Activated B cell treated with CpG ODN at 0.5 μM for 24 hours (primary cell): ENCODE results near the gene CD63. TPM values are rescaled to one million over a fixed set of nuclear protein-coding genes. Genes with fewer than 3 reads are reported as not detected.

Source experiments
- ATAC-seq: fragments of 200-7000 bp; cut with Tn5 transposase; one replicate; pipeline ENCODE4 v1.10.0; 2021; ENCODE audit warnings: low read depth, mild to moderate bottlenecking, moderate library complexity
- CTCF ChIA-PET: fragments of 350-600 bp; sonication (Branson Sonifier 250); formaldehyde crosslinking; loops from one replicate; lab custom pipeline; 2021; ENCODE audit warnings: antibody characterized with exemption; lab: Charles Lee
- POLR2A ChIA-PET: fragments of 350-600 bp; sonication (Branson Sonifier 250); formaldehyde crosslinking; loops from one replicate; lab custom pipeline; 2021; ENCODE audit warnings: antibody characterized with exemption; lab: Charles Lee
- DNase-seq: peaks from one replicate; pipeline ENCODE4 v3.0.0; 2022
- H3K27ac Mint-ChIP-seq: one replicate; pipeline ENCODE4 v1.8.0; 2020; ENCODE audit warnings: mixed read lengths
- H3K27me3 Mint-ChIP-seq: one replicate; pipeline ENCODE4 v1.8.0; 2021; ENCODE audit warnings: mixed read lengths
- H3K36me3 Mint-ChIP-seq: one replicate; pipeline ENCODE4 v1.8.0; 2021; ENCODE audit warnings: low read depth, mixed read lengths
- H3K4me1 Mint-ChIP-seq: one replicate; pipeline ENCODE4 v1.8.0; 2021; ENCODE audit warnings: mixed read lengths
- H3K4me3 Mint-ChIP-seq: one replicate; pipeline ENCODE4 v1.8.0; 2020; ENCODE audit warnings: mild to moderate bottlenecking, mixed read lengths
- H3K9me3 Mint-ChIP-seq: one replicate; pipeline ENCODE4 v1.8.0; 2020; ENCODE audit warnings: mixed read lengths
- intact Hi-C: fragments of 100-400 bp; cut with micrococcal nuclease; formaldehyde crosslinking; loops from one replicate; pipeline ENCODE4 v1.15.1; 2024
- total RNA-seq: library from RNA; stranded (reverse); gene quantifications from 2 replicates; pipeline ENCODE4 v1.2.3, GENCODE V29; 2022
- TF ChIP-seq, protein P1 (sequence below): fragments of 200-600 bp; IDR thresholded peaks from one replicate; pipeline ENCODE4 v1.8.0; 2022; ENCODE audit warnings: antibody characterized with exemption, mild to moderate bottlenecking

The CD63 gene
- total RNA-seq, 1 donor from 2014 or later: 104 TPM

DNA sequence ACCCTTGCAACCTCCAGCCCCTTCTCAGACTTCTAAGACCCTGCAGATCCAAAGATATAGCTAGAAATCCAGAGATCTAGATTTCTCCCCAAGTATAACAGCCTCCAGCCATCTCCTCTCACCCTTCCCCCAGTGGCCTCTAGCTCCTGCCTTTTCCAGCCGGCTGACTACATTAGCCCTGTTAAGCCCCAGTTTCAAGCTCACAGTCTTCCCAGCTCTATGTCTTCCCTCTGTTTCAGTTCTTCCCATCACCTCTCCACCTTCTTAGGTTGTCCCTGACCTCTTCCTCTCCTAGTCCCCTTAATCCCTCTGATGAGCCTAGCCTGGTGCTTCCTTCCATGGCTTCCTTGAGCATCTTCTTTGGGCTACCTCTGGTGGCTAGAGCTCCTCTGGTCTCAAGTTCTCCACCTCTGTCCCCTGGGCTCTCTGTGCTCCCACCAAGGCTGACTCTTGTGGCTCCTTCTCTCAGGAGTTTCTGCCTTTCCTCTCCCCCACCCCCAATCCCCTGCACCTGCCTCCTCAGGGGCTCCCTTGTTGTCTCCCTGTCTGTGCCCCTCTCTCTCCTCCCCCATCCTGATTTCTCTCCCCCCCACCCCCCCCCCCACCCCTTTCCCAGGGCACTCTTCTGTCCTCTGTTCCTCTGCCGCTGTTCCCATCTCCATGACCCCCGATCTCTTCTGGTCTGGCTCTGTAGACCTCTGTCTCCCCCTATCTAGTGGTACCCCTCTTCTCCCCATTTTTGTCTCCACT is 13.3 kb upstream of the CD63 start:
- ChIA-PET CTCF (no interaction called here), POLR2A (interaction anchor here (0.6 to 1.0 kb wide), 2 partner anchors 234 to 375 kb away, joined by 5 to 7 read pairs; partner anchors contain the start of gene RPL41)
- intact Hi-C loops: no loop called here
- DNase-seq: no peak
- peak overlapping the region; percentile 82 for H3K4me3 Mint-ChIP-seq
- no peaks in the 10 kb centered on the region for H3K36me3 Mint-ChIP-seq
- TF ChIP-seq, protein P1, sequence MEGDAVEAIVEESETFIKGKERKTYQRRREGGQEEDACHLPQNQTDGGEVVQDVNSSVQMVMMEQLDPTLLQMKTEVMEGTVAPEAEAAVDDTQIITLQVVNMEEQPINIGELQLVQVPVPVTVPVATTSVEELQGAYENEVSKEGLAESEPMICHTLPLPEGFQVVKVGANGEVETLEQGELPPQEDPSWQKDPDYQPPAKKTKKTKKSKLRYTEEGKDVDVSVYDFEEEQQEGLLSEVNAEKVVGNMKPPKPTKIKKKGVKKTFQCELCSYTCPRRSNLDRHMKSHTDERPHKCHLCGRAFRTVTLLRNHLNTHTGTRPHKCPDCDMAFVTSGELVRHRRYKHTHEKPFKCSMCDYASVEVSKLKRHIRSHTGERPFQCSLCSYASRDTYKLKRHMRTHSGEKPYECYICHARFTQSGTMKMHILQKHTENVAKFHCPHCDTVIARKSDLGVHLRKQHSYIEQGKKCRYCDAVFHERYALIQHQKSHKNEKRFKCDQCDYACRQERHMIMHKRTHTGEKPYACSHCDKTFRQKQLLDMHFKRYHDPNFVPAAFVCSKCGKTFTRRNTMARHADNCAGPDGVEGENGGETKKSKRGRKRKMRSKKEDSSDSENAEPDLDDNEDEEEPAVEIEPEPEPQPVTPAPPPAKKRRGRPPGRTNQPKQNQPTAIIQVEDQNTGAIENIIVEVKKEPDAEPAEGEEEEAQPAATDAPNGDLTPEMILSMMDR: no peak
- peak overlapping the region; percentile 50 for H3K27ac Mint-ChIP-seq
- H3K27me3 Mint-ChIP-seq: no peaks in the 10 kb centered on the region
- H3K9me3 Mint-ChIP-seq: no peaks in the 10 kb centered on the region
- peaks cover 59% of the 10 kb centered on the region for H3K4me1 Mint-ChIP-seq
- ATAC-seq: no peak

DNA sequence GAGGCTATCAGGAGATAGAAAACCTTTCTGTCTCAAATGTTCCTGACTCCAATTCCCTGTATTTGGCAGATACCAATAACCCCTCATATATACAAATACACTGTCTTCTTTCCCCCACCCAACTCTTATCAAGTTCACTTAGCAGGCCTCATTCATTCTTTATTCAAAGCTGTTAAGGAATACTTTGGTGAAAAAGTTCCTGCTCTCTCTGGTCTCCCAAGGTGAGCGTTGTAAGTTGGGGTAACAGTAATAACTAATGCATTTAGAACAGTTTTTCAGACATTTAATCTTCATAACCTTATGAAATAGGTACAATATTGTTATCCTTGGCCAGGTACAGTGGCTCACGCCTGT is 10.2 kb upstream of the CD63 start:
- no peaks in the 10 kb centered on the region for H3K36me3 Mint-ChIP-seq
- ChIA-PET POLR2A (interaction anchor here (0.7 to 2.7 kb wide), 24 partner anchors 9 to 1459 kb away, joined by 3 to 28 read pairs (median 4); partner anchors contain the start of genes CBX5, CD63, COQ10A and DGKA), CTCF (interaction anchor here (0.6 to 5.0 kb wide), 39 partner anchors 8 to 550 kb away, joined by 3 to 58 read pairs (median 6); partner anchors contain the start of genes BLOC1S1, CD63, DGKA and DNAJC14)
- ATAC-seq (no peak), DNase-seq (no peak)
- H3K27me3 Mint-ChIP-seq: no peaks in the 10 kb centered on the region
- intact Hi-C loops: loop anchor here (1.0 to 2.0 kb wide), 4 partner anchors 78 to 730 kb away; partner anchors contain the start of genes ANKRD52, PA2G4, SARNP and SPRYD4
- TF ChIP-seq, protein P1: peak; percentile 3
- H3K9me3 Mint-ChIP-seq: no peaks in the 10 kb centered on the region
- H3K4me3 Mint-ChIP-seq: peak overlapping the region; percentile 92
- peak overlapping the region; percentile 15 for H3K27ac Mint-ChIP-seq
- H3K4me1 Mint-ChIP-seq: peaks cover 33% of the 10 kb centered on the region

DNA sequence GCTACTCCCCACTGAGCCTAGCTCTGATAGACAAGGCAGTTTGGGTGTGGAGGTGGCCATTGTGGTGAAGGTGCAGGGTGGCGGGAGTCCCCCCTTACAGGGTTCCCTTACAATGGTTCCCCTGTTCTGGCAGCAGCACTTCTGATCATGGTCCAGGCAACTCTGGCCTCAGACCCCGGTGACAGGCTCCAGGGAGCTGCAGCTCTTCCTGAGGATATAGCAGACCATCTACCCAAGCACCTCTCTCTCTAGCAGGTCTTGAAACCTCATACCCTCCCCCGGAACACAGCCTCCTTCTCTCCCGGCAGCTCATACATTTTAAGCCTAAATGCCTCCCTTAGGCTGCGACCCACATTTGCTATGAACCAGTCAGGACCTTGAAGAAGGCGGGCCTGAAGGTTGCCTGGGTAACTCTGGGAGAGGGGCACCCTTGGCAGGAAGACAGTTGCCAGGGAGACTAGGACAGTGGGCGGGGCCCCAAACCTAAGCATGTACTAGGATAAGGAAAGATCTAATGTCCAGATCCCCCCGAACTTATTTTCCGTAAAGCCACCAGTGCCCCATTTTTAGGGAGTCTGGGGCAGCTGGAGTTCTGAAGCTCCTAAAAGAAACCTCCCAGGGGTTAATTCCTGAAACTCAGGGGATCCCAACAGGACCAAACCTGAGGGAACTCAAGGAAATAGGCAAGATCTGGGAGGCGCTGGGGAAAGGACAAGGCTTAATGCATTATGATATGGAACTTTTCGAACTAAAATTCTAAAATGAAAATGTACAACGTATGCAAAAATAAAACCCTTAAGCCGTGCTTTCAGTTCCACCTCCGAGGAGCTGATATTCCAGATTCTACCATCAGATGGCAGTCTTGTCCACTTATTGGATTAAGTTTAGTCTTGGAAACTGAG is 9.6 kb upstream of the CD63 start:
- ATAC-seq: peak; percentile 87
- DNase-seq: peak; percentile 65
- TF ChIP-seq, protein P1: peak; percentile 73
- Mint-ChIP-seq H3K4me1 (peaks cover 27% of the 10 kb centered on the region), H3K36me3 (no peaks in the 10 kb centered on the region), H3K27me3 (no peaks in the 10 kb centered on the region), H3K4me3 (peak overlapping the region; percentile 92), H3K9me3 (no peaks in the 10 kb centered on the region), H3K27ac (peak overlapping the region; percentile 91)
- intact Hi-C loops: loop anchor here (1.0 to 2.0 kb wide), 14 partner anchors 9 to 730 kb away; partner anchors contain the start of genes ANKRD52, CD63, NABP2 and PA2G4
- ChIA-PET CTCF (interaction anchor here (0.6 to 5.0 kb wide), 43 partner anchors 9 to 549 kb away, joined by 3 to 58 read pairs (median 5); partner anchors contain the start of genes BLOC1S1, CD63, DGKA and DNAJC14), POLR2A (interaction anchor here (0.5 to 2.7 kb wide), 28 partner anchors 9 to 1459 kb away, joined by 3 to 28 read pairs (median 4); partner anchors contain the start of genes BLOC1S1, CBX5, CD63 and COQ10A)

DNA sequence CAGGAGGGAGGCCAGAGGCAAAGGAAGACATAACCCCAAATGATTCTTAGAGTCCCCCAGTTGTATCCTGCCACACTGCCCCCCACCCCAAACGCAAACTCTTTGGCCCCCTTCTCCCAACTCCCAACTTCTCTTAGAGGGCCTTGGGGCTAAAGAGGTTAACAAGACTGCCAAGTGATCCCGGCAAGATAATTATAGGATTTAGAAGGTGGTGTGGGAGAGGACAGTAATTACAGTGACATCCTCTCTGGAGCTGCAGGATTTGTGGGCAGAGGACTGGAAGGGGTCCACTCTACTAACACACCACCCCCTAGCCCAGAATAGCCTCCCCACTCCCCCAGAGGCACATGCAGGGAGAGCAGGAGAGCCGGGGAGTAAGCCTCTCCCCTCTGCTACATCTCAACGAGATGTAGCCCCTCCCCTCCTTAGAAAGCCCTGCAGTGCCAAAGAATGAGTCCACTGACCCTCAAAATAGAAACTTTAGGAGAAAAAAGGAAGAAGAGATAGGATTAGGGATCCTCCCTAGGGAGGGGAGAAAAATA is 8.8 kb upstream of the CD63 start:
- POLR2A ChIA-PET: interaction anchor here (0.6 to 2.7 kb wide), 21 partner anchors 8 to 485 kb away, joined by 3 to 28 read pairs (median 5); partner anchors contain the start of genes BLOC1S1, CD63, DGKA and DNAJC14
- no peaks in the 10 kb centered on the region for H3K27me3 Mint-ChIP-seq

More for the DNA sequence above, 8.8 kb upstream of the CD63 start:
- intact Hi-C loops: loop anchor here (1.0 to 2.0 kb wide), 16 partner anchors 8 to 731 kb away; partner anchors contain the start of genes CD63, NABP2, PA2G4 and PYM1
- peak overlapping the region; percentile 91 for H3K27ac Mint-ChIP-seq
- H3K9me3 Mint-ChIP-seq: no peaks in the 10 kb centered on the region
- peak overlapping the region; percentile 92 for H3K4me3 Mint-ChIP-seq
- H3K36me3 Mint-ChIP-seq: no peaks in the 10 kb centered on the region
- DNase-seq: no peak
- CTCF ChIA-PET: interaction anchor here (1.0 to 5.0 kb wide), 33 partner anchors 8 to 549 kb away, joined by 3 to 58 read pairs (median 6); partner anchors contain the start of genes BLOC1S1, CD63, DGKA and DNAJC14
- no peak for ATAC-seq
- TF ChIP-seq, protein P1: no peak
- peaks cover 25% of the 10 kb centered on the region for H3K4me1 Mint-ChIP-seq
